ENCODE results near the gene EPC2.

EPC2 gene

DNA sequence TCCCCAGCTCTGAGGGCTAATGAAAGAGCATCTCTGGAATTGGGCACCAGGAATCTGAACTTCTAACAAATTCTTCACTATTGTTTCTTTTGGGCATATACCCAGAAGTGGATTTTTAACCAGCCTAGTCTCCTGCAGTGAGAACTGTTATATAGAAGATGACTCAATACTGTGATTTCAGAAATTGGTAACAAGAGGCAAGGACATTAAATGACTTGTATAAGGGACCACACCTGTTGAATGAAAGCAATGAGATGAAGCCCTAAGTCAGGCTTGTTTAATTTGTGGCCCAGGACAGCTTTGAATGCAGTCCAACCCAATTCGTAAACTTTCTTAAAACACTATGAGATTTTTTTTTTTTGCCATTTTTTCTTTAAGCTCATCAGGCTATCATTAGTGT lies 57.9 kb downstream of the EPC2 start:
- in situ Hi-C loops (cut with HindIII; ENCODE audit: low sequenced_read_pairs), result no loop called here
- TF ChIP-seq, protein P1, sequence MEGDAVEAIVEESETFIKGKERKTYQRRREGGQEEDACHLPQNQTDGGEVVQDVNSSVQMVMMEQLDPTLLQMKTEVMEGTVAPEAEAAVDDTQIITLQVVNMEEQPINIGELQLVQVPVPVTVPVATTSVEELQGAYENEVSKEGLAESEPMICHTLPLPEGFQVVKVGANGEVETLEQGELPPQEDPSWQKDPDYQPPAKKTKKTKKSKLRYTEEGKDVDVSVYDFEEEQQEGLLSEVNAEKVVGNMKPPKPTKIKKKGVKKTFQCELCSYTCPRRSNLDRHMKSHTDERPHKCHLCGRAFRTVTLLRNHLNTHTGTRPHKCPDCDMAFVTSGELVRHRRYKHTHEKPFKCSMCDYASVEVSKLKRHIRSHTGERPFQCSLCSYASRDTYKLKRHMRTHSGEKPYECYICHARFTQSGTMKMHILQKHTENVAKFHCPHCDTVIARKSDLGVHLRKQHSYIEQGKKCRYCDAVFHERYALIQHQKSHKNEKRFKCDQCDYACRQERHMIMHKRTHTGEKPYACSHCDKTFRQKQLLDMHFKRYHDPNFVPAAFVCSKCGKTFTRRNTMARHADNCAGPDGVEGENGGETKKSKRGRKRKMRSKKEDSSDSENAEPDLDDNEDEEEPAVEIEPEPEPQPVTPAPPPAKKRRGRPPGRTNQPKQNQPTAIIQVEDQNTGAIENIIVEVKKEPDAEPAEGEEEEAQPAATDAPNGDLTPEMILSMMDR (IDR thresholded peaks at IDR 0.05; ENCODE audit: low read depth, low read length), result no peak
- H3K4me3 ChIP-seq (ENCODE audit: low read depth, low read length), result no peak overlapping the region
- peak; percentile 24 for DNase-seq (ENCODE audit: low read depth, low spot score)

DNA sequence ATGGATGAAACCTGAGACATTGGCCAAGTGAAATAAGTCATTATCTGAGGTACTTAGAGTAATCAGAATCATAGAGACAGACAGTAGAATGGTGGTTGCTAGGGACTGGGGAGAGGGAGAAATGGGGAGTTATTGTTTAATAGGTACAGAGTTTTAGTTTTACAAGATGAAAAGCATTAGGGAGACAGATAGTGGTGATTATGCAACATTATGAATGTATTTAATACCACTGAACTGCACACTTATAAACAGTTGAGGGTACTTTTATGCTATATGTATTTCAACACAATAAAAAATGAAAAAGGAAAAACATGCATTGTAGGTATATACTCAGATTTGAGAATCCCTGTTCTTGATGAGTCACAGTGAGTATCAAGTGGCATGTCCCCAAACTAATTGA lies 59.7 kb downstream of the EPC2 start:
- TF ChIP-seq, protein P1 (IDR thresholded peaks at IDR 0.05; ENCODE audit: low read depth, low read length), result no peak
- in situ Hi-C loops (cut with HindIII; ENCODE audit: low sequenced_read_pairs), result no loop called here
- no peak for DNase-seq (ENCODE audit: low read depth, low spot score)
- no peak overlapping the region for H3K4me3 ChIP-seq (ENCODE audit: low read depth, low read length)

DNA sequence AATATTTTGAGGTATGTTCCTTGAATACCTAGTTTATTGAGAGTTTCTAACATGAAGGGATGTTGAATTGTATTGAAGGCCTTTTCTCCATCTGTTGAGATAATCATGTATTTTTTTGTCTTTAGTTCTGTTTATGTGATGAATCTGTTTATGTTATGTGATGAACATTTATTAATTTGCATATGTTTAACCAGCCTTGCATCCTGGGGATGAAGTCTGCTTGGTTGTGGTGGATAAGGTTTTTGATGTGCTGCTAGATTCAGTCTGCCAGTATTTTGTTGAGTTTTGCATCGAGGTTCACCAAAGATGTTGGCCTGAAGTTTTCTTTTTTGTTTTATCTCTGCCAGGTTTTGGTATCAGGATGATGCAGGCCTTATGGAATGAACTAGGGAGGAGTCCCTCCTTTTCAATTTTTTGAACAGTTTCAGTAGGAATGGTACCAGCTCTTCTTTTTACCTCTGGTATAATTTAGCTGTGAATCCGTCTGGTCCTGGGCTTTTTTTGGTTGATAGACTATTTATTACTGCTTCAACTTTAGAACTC lies 71.9 kb downstream of the EPC2 start:
- in situ Hi-C loops (cut with HindIII; ENCODE audit: low sequenced_read_pairs), result no loop called here
- TF ChIP-seq, protein P1 (IDR thresholded peaks at IDR 0.05; ENCODE audit: low read depth, low read length), result no peak
- no peak overlapping the region for H3K4me3 ChIP-seq (ENCODE audit: low read depth, low read length)
- no peak for DNase-seq (ENCODE audit: low read depth, low spot score)

DNA sequence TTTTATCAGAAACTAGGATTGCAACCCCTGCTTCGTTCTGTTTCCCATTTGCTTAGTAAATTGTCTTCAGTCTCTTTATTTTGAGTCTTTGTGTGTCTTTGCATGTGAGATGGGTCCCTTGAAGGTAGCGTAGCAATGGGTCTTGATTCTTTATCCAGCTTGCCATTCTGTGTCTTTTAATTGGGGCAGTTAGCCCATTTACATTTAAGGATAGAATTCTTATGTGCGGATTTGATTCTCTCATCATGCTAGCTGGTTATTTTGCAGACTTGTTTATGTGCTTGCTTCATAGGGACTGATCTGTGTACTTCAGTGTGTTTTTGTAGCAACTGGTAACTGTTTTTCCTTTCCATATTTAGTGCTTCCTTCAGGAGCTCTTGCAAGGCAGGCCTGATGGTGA lies 73.5 kb downstream of the EPC2 start:
- no peak overlapping the region for H3K4me3 ChIP-seq (ENCODE audit: low read depth, low read length)
- in situ Hi-C loops (cut with HindIII; ENCODE audit: low sequenced_read_pairs), result no loop called here
- TF ChIP-seq, protein P1 (IDR thresholded peaks at IDR 0.05; ENCODE audit: low read depth, low read length), result no peak
- no peak for DNase-seq (ENCODE audit: low read depth, low spot score)

DNA sequence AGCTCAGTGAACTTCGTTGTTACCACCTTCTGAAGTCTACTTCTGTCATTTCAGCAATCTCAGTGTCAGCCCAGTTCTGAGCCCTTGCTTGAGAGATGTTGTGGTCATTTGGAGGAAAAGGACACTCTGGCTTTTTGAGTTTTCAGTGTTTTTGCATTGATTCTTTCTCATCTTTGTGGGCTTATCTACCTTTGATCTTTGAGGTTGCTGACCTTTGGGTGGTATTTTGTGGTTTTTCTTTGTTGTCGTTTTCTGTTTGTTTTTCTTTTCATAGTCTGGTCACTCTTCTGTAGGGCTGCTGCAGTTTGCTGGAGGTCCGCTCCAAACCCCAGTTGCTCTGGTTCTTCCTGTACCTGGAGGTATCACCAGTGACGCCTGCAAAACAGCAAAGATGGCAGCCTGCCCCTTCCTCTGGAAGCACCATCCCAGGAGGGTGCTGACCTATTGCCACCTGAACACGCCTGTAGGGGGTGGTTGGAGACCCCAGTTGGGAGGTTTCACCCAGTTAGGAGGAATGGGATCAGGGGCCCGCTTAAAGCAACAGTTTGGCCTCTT lies 74.7 kb downstream of the EPC2 start:
- H3K4me3 ChIP-seq (ENCODE audit: low read depth, low read length), result no peak overlapping the region
- TF ChIP-seq, protein P1 (IDR thresholded peaks at IDR 0.05; ENCODE audit: low read depth, low read length), result no peak
- in situ Hi-C loops (cut with HindIII; ENCODE audit: low sequenced_read_pairs), result no loop called here
- no peak for DNase-seq (ENCODE audit: low read depth, low spot score)

DNA sequence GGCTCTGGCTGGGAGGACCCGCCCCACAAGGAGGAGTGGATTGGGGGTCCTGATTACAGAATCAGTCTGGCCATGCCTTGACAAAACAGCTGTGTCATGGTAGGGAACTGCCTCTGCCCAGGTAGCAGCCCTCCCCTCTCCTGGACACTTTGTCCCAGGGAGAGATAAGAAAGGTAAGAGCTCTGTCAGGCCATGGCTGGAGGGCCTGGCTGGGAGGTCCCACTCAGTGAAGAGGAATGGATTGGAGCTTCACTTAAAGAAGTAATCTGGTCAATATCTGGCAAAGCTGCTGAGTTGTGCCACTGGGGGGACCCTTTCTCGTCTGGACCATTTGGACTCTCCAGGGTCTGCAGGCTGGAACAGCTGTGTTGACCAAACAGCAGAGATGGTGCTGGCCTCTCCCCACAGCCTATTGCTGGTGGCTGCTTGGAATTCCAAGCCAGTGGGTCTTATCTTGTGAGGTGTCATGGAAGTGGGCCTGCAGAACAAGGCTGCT lies 75.4 kb downstream of the EPC2 start:
- no peak for DNase-seq (ENCODE audit: low read depth, low spot score)
- H3K4me3 ChIP-seq (ENCODE audit: low read depth, low read length), result no peak overlapping the region
- in situ Hi-C loops (cut with HindIII; ENCODE audit: low sequenced_read_pairs), result no loop called here
- TF ChIP-seq, protein P1 (IDR thresholded peaks at IDR 0.05; ENCODE audit: low read depth, low read length), result no peak
